Measurements from ENCODE around the gene AGAP9.

Gene AGAP9

GRCh38 chr10:47452495-47453140 is 70.8 kb downstream of the AGAP9 start:
- Histone ChIP-seq H3K27ac (no peak overlapping the region; the same call in 1 of the 2 replicates), H3K36me3 (no peaks in the 10 kb centered on the region), H3K9me3 (ENCODE audit: severe bottlenecking) (no peaks in the 10 kb centered on the region), H3K4me3 (ENCODE audit: low read depth, low read length) (no peak overlapping the region), H3K27me3 (ENCODE audit: insufficient read depth, low read depth, severe bottlenecking) (no peaks in the 10 kb centered on the region)
- DNase-seq, result peak; percentile 80
- no peak for TF ChIP-seq CTCF (IDR thresholded peaks at IDR 0.05; ENCODE audit: low read depth, low read length)

DNA sequence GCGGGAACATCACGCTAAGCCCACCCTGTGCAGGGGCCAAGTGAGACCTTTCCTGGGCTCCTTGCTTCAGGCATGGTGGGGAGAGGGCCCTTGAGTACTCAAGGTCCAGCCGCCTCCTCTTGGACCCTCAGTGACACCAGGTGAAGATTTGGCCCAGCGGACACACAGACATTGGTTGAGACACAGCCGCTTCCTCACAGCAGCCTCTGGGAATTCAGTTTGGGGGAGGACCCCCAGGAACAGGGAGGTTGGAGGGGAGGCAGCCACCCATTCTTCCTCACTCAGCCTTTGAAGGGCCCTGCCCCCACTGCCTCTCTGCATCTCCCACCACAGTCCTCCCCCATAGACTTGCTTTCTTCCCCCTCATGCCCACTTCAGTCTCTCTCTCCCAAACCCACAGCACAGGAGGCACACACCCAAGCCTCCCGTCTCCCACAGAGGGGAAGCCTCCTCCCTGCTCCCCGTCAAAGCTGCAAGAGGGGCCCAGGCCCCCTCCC is 71.4 kb downstream of the AGAP9 start:
- Histone ChIP-seq H3K36me3 (no peaks in the 10 kb centered on the region), H3K27ac (no peak overlapping the region; the same call in none of the 2 replicates), H3K27me3 (ENCODE audit: insufficient read depth, low read depth, severe bottlenecking) (no peaks in the 10 kb centered on the region), H3K9me3 (ENCODE audit: severe bottlenecking) (no peaks in the 10 kb centered on the region), H3K4me3 (ENCODE audit: low read depth, low read length) (no peak overlapping the region)
- DNase-seq, result no peak
- TF ChIP-seq CTCF (IDR thresholded peaks at IDR 0.05; ENCODE audit: low read depth, low read length), result no peak

All from WERI-Rb-1 (cell line).